ENCODE data around the gene FBN3.
"Not testable (repeated sequence)": the region's sequence is repeated elsewhere in the genome, so short reads cannot be mapped to it uniquely, and the experiment has no call there.

The FBN3 gene

DNA sequence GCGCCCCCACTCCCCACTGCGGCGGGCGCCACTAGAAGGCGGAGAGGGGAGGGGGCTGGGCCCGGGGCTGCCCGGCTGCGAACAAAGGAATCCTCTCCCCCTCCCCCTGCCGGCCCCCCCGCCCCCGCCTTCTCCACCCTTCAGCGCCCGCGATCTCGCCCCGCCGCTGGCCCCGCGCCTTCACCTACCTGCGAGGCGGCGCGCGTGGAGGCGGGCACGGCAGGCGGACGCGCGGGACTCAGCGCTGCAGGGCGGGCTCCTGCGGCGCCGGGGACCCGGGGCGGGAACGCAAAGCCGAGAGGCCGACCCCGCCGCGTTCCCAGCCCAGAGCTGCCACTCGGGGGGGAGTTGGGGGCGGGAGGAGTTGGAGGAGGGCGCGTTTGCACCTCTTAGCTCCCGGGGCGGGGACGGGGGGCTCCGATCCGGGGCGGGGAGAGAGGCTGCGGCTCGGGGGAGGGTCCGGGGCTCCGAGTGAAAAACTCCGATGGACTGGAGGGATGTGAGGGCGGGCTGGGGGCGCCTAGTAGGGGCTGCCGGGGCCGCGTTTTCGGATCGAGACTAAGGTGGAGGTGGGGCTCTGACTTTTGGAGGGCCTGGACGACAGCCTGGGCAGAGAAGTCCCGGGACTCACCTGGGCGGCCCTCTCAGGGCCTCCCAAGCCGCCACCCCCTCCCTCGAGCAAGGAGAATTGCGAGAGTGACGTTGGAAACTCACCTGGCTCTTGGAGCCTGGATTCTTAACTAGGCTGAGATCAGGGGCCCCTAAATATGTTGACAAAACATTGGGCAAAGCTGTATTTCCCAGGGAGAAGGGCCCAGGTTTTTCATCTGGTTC, at the start of gene FBN3:
Gene FBN3, minus strand, starts transcription at position 332 of the 834 bp plus-strand sequence. CDS start 2,112 bp downstream, outside the sequence.
- in situ Hi-C loops (cut with HindIII; ENCODE audit: low sequenced_read_pairs): no loop called here

DNA sequence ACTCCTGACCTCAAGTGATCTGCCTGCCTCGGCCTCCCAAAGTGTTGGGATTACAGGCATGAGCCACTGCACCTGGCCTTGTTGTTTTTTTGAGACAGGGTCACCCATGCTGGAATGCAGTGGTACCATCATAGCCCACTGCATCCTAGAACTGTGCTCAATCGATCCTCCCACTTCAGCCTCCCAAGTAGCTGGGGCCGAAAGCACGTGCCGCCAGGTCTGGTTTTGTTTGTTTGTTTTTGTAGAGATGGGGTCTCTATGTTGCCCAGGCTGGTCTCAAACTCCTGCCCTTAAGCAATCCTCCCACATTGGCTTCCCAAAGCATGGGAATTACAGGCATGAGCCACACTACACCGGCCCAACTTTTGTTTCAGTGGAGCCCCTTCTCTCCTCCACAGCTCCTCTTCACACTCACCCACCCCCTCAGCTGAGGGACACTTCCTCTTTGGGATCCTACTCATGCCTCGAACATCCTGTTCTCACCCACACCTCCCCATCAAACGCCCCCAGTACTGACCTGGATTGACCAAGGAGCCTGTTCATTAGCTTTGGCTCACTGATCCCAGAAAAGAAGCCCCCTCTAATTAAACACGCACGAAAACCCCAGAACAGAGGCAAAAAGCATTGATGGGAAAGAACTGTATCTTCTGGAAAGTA, 47.0 kb upstream of the FBN3 start:
- in situ Hi-C loops (cut with HindIII; ENCODE audit: low sequenced_read_pairs): no loop called here

DNA sequence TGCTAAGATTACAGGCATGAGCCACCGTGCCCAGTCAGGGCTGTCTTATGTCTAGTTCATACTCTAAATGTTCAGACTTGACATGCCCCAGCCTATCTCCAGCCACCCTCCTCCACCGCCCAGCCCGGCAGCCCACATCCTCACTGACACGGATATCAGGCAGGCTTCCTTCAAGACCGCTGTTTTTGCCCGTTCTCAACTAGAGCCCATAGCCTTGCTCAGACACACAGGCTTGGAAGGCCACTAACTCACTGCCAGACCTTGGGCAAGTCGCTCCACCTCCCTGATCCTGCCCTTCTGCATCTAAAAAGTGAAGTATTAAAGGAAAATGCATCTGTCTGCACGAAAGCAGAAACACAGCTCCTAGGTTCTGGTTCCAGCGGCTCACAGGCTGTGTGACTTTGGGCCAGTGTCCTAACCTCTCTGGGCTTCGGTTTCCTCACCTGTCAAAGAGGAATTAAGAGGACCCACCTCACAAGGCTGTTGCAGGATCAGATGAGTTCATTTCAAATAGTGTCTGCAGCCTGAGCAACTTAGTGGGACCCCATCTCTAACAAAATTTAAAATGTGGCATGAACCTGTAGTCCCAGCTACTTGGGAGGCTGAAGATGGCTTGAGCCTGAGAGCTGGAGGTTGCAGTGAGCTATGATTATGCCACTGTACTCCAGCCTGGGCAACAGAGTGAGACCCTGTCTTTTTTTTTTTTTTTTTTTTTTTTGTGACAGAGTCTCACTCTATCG, 45.3 kb upstream of the FBN3 start:
- in situ Hi-C loops (cut with HindIII; ENCODE audit: low sequenced_read_pairs): no loop called here

DNA sequence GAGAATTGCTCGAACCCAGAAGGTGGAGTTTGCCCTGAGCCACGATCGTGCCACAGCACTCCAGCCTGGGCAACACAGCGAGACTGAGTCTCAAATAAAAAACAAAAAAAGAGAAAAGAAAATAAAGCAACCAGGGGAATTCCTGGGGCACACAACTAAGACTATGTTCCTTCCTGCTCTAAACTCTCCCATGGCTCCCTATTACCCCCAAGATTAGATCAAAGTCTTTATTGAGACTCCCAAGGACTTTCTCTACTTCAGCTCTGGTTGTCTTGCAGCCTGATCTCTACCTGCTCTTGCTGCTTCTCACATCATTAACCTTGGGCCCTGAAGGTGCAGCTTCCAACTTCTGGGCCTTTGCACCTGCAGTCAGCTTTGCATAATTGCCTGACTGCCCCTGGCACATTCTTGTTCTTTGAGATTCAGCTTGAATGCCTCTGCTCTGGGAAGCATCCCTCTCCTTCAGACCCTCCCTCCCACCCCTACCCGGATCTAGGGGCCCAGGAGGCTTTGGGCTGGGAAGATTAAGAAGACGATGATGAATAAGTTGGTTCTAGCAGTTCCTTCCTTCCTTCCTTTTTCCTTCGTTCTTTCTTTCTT, 42.9 kb upstream of the FBN3 start:
- in situ Hi-C loops (cut with HindIII; ENCODE audit: low sequenced_read_pairs): no loop called here

DNA sequence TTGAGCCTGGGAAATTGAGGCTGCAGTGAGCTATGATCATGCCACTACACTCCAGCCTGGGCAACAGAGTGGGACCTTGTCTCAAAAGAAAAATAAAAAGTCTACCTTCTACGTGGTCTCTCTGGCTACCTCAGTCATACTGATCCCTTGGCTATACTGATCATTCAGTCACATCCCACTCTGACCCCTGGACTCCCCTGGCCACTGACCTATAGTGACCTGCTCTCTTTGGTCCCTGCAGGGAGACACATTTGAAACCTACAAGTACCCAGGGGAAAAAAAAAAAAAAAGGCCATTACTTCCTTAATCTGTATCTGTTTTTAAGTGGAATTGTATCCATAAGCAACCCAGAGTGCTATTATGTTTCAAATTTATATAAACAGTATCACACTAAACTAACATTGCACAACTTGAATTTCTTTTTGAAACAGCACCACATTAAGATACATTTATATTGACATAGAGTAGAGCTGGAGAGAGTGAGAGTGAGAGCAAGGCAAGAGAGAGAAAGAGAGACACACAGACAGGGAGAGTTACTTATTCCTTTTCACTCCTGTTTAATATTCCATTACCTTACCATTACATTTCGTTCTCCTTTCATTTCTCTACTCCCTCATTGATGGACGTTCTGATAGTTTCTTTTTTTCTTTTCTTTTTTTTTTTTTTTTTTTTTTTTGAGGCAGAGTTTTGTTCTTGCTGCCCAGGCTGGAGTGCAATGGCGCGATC, 36.1 kb upstream of the FBN3 start:
- in situ Hi-C loops (cut with HindIII; ENCODE audit: low sequenced_read_pairs): no loop called here

GRCh38 chr19:8184274-8184673, 34.9 kb upstream of the FBN3 start:
- in situ Hi-C loops (cut with HindIII; ENCODE audit: low sequenced_read_pairs): no loop called here

- in situ Hi-C loops (cut with HindIII; ENCODE audit: low sequenced_read_pairs): no loop called here
These were observed 30.6 kb upstream of the FBN3 start for GRCh38 chr19:8180018-8180417.

DNA sequence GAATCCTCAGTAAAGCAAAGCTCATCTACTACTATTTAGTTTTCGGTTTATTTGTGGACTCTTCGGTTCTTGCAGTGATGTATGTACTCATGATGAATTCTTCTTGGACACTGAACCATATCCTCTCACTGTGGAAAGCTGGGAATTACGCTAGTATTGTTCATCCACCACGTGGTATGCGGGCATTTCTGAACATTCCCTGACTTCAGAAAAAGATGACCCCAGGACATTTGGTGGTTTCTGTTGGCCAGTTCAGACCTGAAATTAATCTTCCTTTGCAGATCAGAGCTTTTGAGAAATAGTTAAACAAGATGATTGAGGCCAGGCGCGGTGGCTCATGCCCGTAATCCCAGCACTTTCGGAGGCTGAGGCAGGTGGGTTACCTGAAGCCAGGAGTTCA, 25.3 kb upstream of the FBN3 start:
- in situ Hi-C loops (cut with HindIII; ENCODE audit: low sequenced_read_pairs): no loop called here

DNA sequence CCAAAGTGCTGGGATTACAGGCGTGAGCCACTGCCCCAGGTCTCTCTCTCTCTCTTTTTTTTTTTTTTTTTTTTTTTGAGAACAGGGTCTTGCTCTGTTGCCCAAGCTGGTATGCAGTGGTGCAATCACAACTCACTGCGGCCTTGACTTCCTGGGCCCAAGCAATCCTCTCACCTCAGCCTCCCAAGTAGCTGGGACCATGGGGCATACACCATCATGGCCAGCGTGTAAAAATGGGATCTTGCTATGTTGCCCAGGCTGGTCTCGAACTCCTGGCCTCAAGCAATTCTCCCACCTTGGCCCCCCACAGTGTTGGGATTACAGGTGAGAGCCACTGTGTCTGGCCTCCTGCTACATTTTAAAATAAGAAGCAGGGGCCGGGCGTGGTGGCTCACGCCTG, 19.1 kb upstream of the FBN3 start:
- in situ Hi-C loops (cut with HindIII; ENCODE audit: low sequenced_read_pairs): no loop called here

DNA sequence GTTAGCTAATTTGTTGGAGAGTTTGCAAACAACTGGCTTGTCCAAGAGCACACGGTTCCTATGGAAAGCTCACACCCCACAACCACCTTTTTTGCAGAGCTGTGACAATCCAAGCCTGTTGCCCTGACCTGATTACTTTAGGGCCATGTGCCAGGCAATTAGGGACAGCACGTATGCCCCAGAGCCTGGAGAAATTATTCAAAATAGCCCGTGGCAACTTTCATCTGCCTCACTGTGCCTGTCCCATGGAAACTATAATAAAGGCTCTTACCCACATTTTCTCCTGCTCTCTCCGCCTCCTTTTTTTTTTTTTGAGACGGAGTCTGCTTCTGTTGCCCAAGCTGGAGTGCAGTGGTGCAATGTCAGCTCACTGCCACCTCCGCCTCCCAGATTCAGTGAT, 18.6 kb upstream of the FBN3 start:
- in situ Hi-C loops (cut with HindIII; ENCODE audit: low sequenced_read_pairs): no loop called here

- in situ Hi-C loops (cut with HindIII; ENCODE audit: low sequenced_read_pairs): no loop called here
These were observed 14.4 kb upstream of the FBN3 start for GRCh38 chr19:8163759-8164158.

GRCh38 chr19:8161135-8161646, 11.8 kb upstream of the FBN3 start:
- in situ Hi-C loops (cut with HindIII; ENCODE audit: low sequenced_read_pairs): no loop called here

DNA sequence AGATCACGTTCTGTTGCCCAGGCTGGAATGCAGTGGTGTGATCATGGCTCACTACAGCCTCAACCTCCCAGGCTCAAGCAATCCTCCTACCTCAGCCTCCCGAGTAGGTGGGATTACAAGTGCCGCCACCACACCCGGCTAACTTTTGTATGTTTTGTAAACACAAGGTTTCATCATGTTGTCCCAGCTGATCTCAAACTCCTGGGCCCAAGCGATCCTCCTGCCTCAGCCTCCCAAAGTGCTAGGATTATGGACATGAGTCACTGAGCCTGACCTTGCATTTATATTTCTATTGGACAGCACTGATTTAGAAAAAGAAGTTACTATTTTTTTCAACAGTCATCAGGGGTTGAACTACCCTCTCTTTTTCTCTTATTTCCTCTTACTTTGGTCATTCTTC, 9.9 kb upstream of the FBN3 start:
- in situ Hi-C loops (cut with HindIII; ENCODE audit: low sequenced_read_pairs): not testable (repeated sequence)

GRCh38 chr19:8158411-8159074, 9.2 kb upstream of the FBN3 start:
- in situ Hi-C loops (cut with HindIII; ENCODE audit: low sequenced_read_pairs): no loop called here

DNA sequence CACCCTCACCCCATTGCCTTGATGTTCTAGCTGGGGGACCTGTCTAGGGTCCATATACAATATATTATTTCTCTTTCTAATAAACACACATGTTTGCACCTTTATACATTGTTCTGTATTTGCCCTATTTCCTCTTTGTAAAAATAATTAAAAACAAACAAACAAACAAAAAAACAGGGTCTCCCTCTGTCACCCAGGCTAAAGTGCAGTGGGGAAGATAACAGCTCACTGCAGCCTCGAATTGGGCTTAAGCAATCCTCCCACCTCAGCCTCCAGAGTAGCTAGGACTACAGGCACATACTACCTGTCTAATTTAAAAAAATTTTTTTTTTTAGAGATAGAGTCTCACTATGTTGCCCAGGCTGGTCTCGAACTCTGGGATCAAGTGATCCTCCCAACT, 5.9 kb upstream of the FBN3 start:
- in situ Hi-C loops (cut with HindIII; ENCODE audit: low sequenced_read_pairs): no loop called here

DNA sequence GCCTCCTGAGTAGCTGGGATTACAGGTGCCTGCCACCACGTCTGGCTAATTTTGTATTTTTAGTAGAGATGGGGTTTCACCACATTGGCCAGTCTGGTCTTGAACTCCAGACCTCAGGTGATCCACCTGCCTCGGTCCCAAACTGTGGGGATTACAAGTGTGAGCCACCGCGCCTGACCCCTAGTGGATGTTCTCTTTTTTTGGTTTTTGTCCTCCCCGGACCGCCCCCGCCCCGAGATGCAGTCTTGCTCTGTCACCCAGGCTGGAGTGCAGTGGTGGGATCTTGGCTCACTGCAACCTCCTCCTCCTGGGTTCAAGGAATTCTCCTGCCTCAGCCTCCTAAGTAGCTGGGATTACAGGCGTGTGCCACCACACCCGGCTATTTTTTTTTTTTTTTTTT, 4.6 kb upstream of the FBN3 start:
- in situ Hi-C loops (cut with HindIII; ENCODE audit: low sequenced_read_pairs): not testable (repeated sequence)

DNA sequence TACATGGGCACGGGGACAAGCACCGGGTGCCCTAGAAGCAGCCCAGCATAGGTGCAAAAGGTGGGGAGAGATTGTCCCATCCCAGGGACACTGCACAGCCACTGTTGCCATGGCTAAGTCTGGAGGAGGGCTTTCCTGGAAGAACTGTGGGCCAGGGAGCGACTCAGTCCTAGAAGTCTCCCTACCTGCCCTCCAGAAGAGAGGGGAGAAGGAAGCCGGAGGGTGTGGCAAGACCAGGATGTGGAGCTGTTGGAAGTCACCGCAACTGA, 2.3 kb upstream of the FBN3 start:
- in situ Hi-C loops (cut with HindIII; ENCODE audit: low sequenced_read_pairs): no loop called here

- in situ Hi-C loops (cut with HindIII; ENCODE audit: low sequenced_read_pairs): no loop called here
These were observed 1.8 kb upstream of the FBN3 start for GRCh38 chr19:8150998-8151766.

- in situ Hi-C loops (cut with HindIII; ENCODE audit: low sequenced_read_pairs): no loop called here
These were observed 930 bp upstream of the FBN3 start for GRCh38 chr19:8150178-8150865.
